A549 (cell line): ENCODE data around the gene PHC2. TPM values are rescaled to one million over a fixed set of nuclear protein-coding genes. Genes with fewer than 3 reads are reported as not detected.

Source experiments
- ATAC-seq, 2 experiments: fragments of 200-7000 bp in 1 of 2; fragments of >200 bp in 1 of 2; cut with Nextera tagmentation in 1 of 2; cut with Tn5 transposase in 1 of 2; 3 replicates each; pipeline versions ENCODE4 v1.8.0 to v1.9.1; 2018 to 2020; ENCODE audit warnings: mild to moderate bottlenecking in 1 of 2, moderate library complexity in 1 of 2
- CTCF ChIA-PET: fragments of 300-600 bp; sonication (Branson Sonifier 250); formaldehyde crosslinking; extraction: SDS; loops from one replicate; lab custom pipeline; 2021; ENCODE audit warnings: antibody characterized with exemption, inconsistent platforms; lab: Yijun Ruan, JAX
- POLR2A ChIA-PET: fragments of 350-600 bp; formaldehyde crosslinking; extraction: SDS; loops from one replicate; lab custom pipeline; 2021; ENCODE audit warnings: antibody characterized with exemption, inconsistent platforms; lab: Yijun Ruan, JAX
- DNase-seq, 2 experiments: peaks; one replicate each; pipeline versions ENCODE4 v3.0.0 to v3.0.0-alpha.2; 2011 to 2016; ENCODE audit warnings: low read depth in 1 of 2, low spot score in 1 of 2
- FAIRE-seq: peaks from 2 replicates; lab custom pipeline; 2011; peaks lifted over from hg19 to GRCh38; lab: Jason Lieb, UNC
- H3K27ac ChIP-seq, 2 experiments: fragments of >200 bp; sonication (Bioruptor Twin); formaldehyde crosslinking; 3 replicates each; pipeline ENCODE4 v1.5.1; 2016 to 2017
- H3K4me1 ChIP-seq: fragments of >200 bp; sonication (Bioruptor Twin); formaldehyde crosslinking; 3 replicates; pipeline ENCODE4 v1.6.1; 2016
- H3K4me2 ChIP-seq: fragments of >200 bp; sonication (Bioruptor Twin); formaldehyde crosslinking; 3 replicates; pipeline ENCODE4 v1.6.1; 2016
- H3K4me3 ChIP-seq: fragments of >200 bp; sonication (Bioruptor Twin); formaldehyde crosslinking; 3 replicates; pipeline ENCODE4 v1.5.1; 2016
- H3K9me3 ChIP-seq: fragments of >200 bp; sonication (Bioruptor Twin); formaldehyde crosslinking; 3 replicates; pipeline ENCODE4 v1.6.1; 2016
- CBX2 ChIP-seq: fragments of 200-600 bp; sonication (generic); IDR thresholded peaks from 2 replicates; pipeline ENCODE4 v1.6.1; 2016; ENCODE audit warnings: low read depth, mild to moderate bottlenecking, borderline replicate concordance
- CBX8 ChIP-seq: fragments of 200-600 bp; sonication (generic); IDR thresholded peaks from 2 replicates; pipeline ENCODE4 v1.6.1; 2016
- CHD4 ChIP-seq: fragments of 200-600 bp; sonication (generic); IDR thresholded peaks from 2 replicates; pipeline ENCODE4 v1.6.1; 2016; ENCODE audit warnings: antibody characterized with exemption, mild to moderate bottlenecking, borderline replicate concordance
- EHF ChIP-seq: fragments of 250-450 bp; sonication (Bioruptor Pico); IDR thresholded peaks from 2 replicates; pipeline ENCODE4 v1.5.0; 2020; ENCODE audit warnings: mild to moderate bottlenecking
- EHMT2 ChIP-seq: fragments of 200-600 bp; sonication (generic); IDR thresholded peaks from 2 replicates; pipeline ENCODE4 v1.6.1; 2016; ENCODE audit warnings: antibody characterized with exemption, low read depth, mild to moderate bottlenecking, moderate library complexity
- ELK1 ChIP-seq: fragments of 150-350 bp; IDR thresholded peaks from 2 replicates; pipeline ENCODE4 v1.6.1; 2014; ENCODE audit warnings: low read depth, mild to moderate bottlenecking, low read length
- ESRRA ChIP-seq: fragments of 150-350 bp; IDR thresholded peaks from 2 replicates; pipeline ENCODE4 v1.6.1; 2014; ENCODE audit warnings: mild to moderate bottlenecking, low read length, borderline replicate concordance
- FOXS1 ChIP-seq: fragments of 250-450 bp; sonication (Bioruptor Pico); IDR thresholded peaks from 2 replicates; pipeline ENCODE4 v1.5.0; 2020; ENCODE audit warnings: mild to moderate bottlenecking, moderate library complexity
- HEYL ChIP-seq: fragments of 250-450 bp; sonication (Bioruptor Pico); IDR thresholded peaks from 2 replicates; pipeline ENCODE4 v1.8.0; 2021; ENCODE audit warnings: mild to moderate bottlenecking, moderate library complexity
- HMGXB4 ChIP-seq: fragments of 250-450 bp; sonication (Bioruptor Pico); IDR thresholded peaks from 2 replicates; pipeline ENCODE4 v1.5.0; 2021; ENCODE audit warnings: mild to moderate bottlenecking, moderate library complexity, borderline replicate concordance
- HOXA7 ChIP-seq: fragments of 250-450 bp; sonication (Bioruptor Pico); IDR thresholded peaks from 2 replicates; pipeline ENCODE4 v1.5.0; 2020; ENCODE audit warnings: mild to moderate bottlenecking, moderate library complexity
- HOXB13 ChIP-seq: fragments of 250-450 bp; sonication (Bioruptor Pico); IDR thresholded peaks from 2 replicates; pipeline ENCODE4 v1.5.0; 2020; ENCODE audit warnings: low read depth, mild to moderate bottlenecking, moderate library complexity
- KDM1A ChIP-seq: fragments of 200-600 bp; sonication (generic); IDR thresholded peaks from 2 replicates; pipeline ENCODE4 v1.6.1; 2016; ENCODE audit warnings: low read depth, mild to moderate bottlenecking
- MYC ChIP-seq: IDR thresholded peaks from 2 replicates; pipeline ENCODE4 v1.6.1; 2012; ENCODE audit warnings: mild to moderate bottlenecking, inconsistent platforms, low read length, improper control_type of control experiment, borderline replicate concordance
- NFE2L2 ChIP-seq: fragments of 150-350 bp; conservative IDR thresholded peaks from 2 replicates; pipeline ENCODE4 v1.6.1; 2014; ENCODE audit warnings: low read length
- NPAS2 ChIP-seq: fragments of 250-450 bp; sonication (Bioruptor Pico); IDR thresholded peaks from 2 replicates; pipeline ENCODE4 v1.8.0; 2022; ENCODE audit warnings: mild to moderate bottlenecking, moderate library complexity, borderline replicate concordance
- PHF8 ChIP-seq: fragments of 200-600 bp; sonication (generic); IDR thresholded peaks from 2 replicates; pipeline ENCODE4 v1.6.1; 2016; ENCODE audit warnings: low read depth, mild to moderate bottlenecking, antibody characterized with exemption, moderate library complexity, borderline replicate concordance
- POLR2A ChIP-seq: IDR thresholded peaks from 2 replicates; pipeline ENCODE4 v1.6.1; 2012; ENCODE audit warnings: mild to moderate bottlenecking, low read length
- POLR2AphosphoS2 ChIP-seq: conservative IDR thresholded peaks from 2 replicates; pipeline ENCODE4 v1.6.1; 2012; ENCODE audit warnings: low read length, improper control_type of control experiment, inconsistent platforms
- RARB ChIP-seq: fragments of 250-450 bp; sonication (Bioruptor Pico); IDR thresholded peaks from 2 replicates; pipeline ENCODE4 v1.8.0; 2021; ENCODE audit warnings: mild to moderate bottlenecking, moderate library complexity
- RCOR1 ChIP-seq: fragments of 150-350 bp; IDR thresholded peaks from 2 replicates; pipeline ENCODE4 v1.6.1; 2014; ENCODE audit warnings: antibody characterized with exemption, low read length, low read depth
- RNF2 ChIP-seq: fragments of 200-600 bp; sonication (generic); IDR thresholded peaks from 2 replicates; pipeline ENCODE4 v1.6.1; 2016; ENCODE audit warnings: low read depth, mild to moderate bottlenecking, antibody characterized with exemption, moderate library complexity, borderline replicate concordance
- SMC3 ChIP-seq: fragments of >200 bp; sonication (Bioruptor Twin); formaldehyde crosslinking; IDR thresholded peaks from 3 replicates; pipeline ENCODE4 v1.6.1; 2018; ENCODE audit warnings: inconsistent platforms
- SREBF2 ChIP-seq: fragments of 450-650 bp; IDR thresholded peaks from 2 replicates; pipeline ENCODE4 v1.6.1; 2014; ENCODE audit warnings: mild to moderate bottlenecking, moderate library complexity
- TP53 ChIP-seq: fragments of 250-450 bp; sonication (Bioruptor Pico); IDR thresholded peaks from 2 replicates; pipeline ENCODE4 v1.5.0; 2021; ENCODE audit warnings: mild to moderate bottlenecking, moderate library complexity
- ZC3H11A ChIP-seq: fragments of 450-650 bp; IDR thresholded peaks from 2 replicates; pipeline ENCODE4 v1.6.1; 2014; ENCODE audit warnings: antibody characterized with exemption, mild to moderate bottlenecking
- ZFP36 ChIP-seq: fragments of 450-650 bp; IDR thresholded peaks from 2 replicates; pipeline ENCODE4 v1.6.1; 2014; ENCODE audit warnings: borderline replicate concordance; ENCODE audit not compliant: partially characterized antibody
- ZNF302 ChIP-seq: fragments of 250-450 bp; sonication (Bioruptor Pico); IDR thresholded peaks from 2 replicates; pipeline ENCODE4 v1.9.0; 2021; ENCODE audit warnings: inconsistent platforms, mild to moderate bottlenecking, moderate library complexity
- ZSCAN20 ChIP-seq: fragments of 250-450 bp; sonication (Bioruptor Pico); IDR thresholded peaks from 2 replicates; pipeline ENCODE4 v1.8.0; 2022; ENCODE audit warnings: mild to moderate bottlenecking, moderate library complexity
- WGBS: methylation state at CpG from one replicate; pipeline ENCODE4 v1.1.6; 2017; ENCODE audit errors: missing lambda C conversion rate; 5-methylcytosine and 5-hydroxymethylcytosine counted together
- polyA plus RNA-seq, 4 experiments: library from polyadenylated mRNA; depleted of rRNA in 3 of 4; stranded (reverse); fragments of >200 nt; fragmentation: RNase III in 1 of 4; extraction: RNeasy Plus Mini Kit Qiagen cat#74134 plus additional on column Dnase treatment in 1 of 4; gene quantifications; 2 replicates in 3 of 4; 3 replicates in 1 of 4; pipeline ENCODE4 v1.2.3, GENCODE V29; 2011 to 2017
- TF ChIP-seq, protein P1 (sequence below): IDR thresholded peaks from 2 replicates; pipeline ENCODE4 v1.6.1; 2012
- TF ChIP-seq, protein P2 (sequence below): fragments of 450-650 bp; IDR thresholded peaks from 2 replicates; pipeline ENCODE4 v1.6.1; 2014; ENCODE audit warnings: antibody characterized with exemption

Gene PHC2
- polyA plus RNA-seq, 2 of the 4 experiments (the other 2 are of a cell fraction), result 29.9 to 33.2 TPM

DNA sequence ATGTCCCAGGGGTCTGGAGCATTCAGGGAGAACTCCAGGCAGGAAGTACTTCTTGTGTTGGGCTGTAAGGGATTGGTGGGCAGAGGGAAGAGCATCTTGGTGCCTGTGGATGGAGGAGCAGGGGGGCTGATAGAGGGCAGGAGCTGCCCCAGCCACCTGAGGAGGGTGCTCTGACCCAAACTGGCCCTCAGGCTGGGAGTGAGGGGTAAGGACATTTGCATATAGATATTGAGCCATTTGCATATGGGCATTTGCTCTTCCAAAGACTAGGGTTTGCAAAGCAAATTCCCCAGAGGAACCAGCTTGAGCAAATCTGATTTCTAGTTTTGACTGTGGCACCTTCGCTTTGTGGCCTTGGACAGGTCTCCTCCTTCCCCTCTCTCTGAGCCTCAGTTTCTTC, 156.4 kb downstream of the PHC2 start:
- POLR2A ChIA-PET, result no interaction called here
- H3K9me3 ChIP-seq, result no peaks in the 10 kb centered on the region
- WGBS, result 97% methylated on average over 1 of the region's 1 CpG
- CTCF ChIA-PET, result interaction anchor here (1.0 to 1.8 kb wide), 2 partner anchors 21 to 196 kb away, joined by 3 to 7 read pairs; no protein-coding TSS in a partner anchor
- no peak overlapping the region for H3K4me3 ChIP-seq
- DNase-seq (no peak), ATAC-seq (no peak), FAIRE-seq (no peak)
- H3K4me2 ChIP-seq, result no peak overlapping the region
- TF ChIP-seq SREBF2, result no peak
- no peak for TF ChIP-seq CHD4
- TF ChIP-seq FOXS1 (CRISPR knock-in tag), result no peak
- no peak for TF ChIP-seq POLR2AphosphoS2
- no peak for TF ChIP-seq CBX8
- no peak for TF ChIP-seq CBX2
- no peak for TF ChIP-seq POLR2A
- no peak for TF ChIP-seq ZSCAN20 (CRISPR knock-in tag)
- no peak for TF ChIP-seq HOXB13 (CRISPR knock-in tag)
- no peak for TF ChIP-seq MYC
- no peak for TF ChIP-seq HMGXB4 (CRISPR knock-in tag)
- TF ChIP-seq, protein P1, sequence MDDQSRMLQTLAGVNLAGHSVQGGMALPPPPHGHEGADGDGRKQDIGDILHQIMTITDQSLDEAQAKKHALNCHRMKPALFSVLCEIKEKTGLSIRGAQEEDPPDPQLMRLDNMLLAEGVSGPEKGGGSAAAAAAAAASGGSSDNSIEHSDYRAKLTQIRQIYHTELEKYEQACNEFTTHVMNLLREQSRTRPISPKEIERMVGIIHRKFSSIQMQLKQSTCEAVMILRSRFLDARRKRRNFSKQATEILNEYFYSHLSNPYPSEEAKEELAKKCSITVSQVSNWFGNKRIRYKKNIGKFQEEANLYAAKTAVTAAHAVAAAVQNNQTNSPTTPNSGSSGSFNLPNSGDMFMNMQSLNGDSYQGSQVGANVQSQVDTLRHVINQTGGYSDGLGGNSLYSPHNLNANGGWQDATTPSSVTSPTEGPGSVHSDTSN, result no peak
- TF ChIP-seq NFE2L2, result no peak
- TF ChIP-seq, protein P2, sequence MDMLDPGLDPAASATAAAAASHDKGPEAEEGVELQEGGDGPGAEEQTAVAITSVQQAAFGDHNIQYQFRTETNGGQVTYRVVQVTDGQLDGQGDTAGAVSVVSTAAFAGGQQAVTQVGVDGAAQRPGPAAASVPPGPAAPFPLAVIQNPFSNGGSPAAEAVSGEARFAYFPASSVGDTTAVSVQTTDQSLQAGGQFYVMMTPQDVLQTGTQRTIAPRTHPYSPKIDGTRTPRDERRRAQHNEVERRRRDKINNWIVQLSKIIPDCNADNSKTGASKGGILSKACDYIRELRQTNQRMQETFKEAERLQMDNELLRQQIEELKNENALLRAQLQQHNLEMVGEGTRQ, result no peak
- no peak for TF ChIP-seq KDM1A
- TF ChIP-seq EHF, result no peak
- no peak for TF ChIP-seq PHF8
- TF ChIP-seq HOXA7, result no peak
- no peak for TF ChIP-seq ZNF302 (CRISPR knock-in tag)
- no peak overlapping the region for H3K27ac ChIP-seq
- no peaks in the 10 kb centered on the region for H3K4me1 ChIP-seq

GRCh38 chr1:33273961-33274371, 156.9 kb downstream of the PHC2 start:
- CTCF ChIA-PET, result interaction anchor here (1.0 to 1.8 kb wide), 2 partner anchors 22 to 197 kb away, joined by 3 to 7 read pairs; no protein-coding TSS in a partner anchor

More at GRCh38 chr1:33273961-33274371, 156.9 kb downstream of the PHC2 start:
- Histone ChIP-seq H3K9me3 (no peaks in the 10 kb centered on the region), H3K27ac (no peak overlapping the region), H3K4me2 (no peak overlapping the region), H3K4me1 (no peaks in the 10 kb centered on the region), H3K4me3 (no peak overlapping the region)
- TF ChIP-seq TP53 (CRISPR knock-in tag) (no peak), ESRRA (no peak), ELK1 (no peak), EHMT2 (no peak), ZC3H11A (no peak), NPAS2 (CRISPR knock-in tag) (no peak), SMC3 (no peak), CHD4 (no peak), HEYL (CRISPR knock-in tag) (no peak), ZFP36 (no peak), RARB (CRISPR knock-in tag) (no peak), CBX8 (no peak), FOXS1 (CRISPR knock-in tag) (no peak), RCOR1 (no peak), SREBF2 (no peak), RNF2 (no peak)
- WGBS, result 76% methylated on average over 5 of the region's 7 CpGs
- POLR2A ChIA-PET, result no interaction called here
- ATAC-seq (no peak), DNase-seq (no peak), FAIRE-seq (no peak)
